H54 (cell line): ENCODE measurements around the gene EDA2R.

Experiments
- DNase-seq: peaks from one replicate; pipeline ENCODE4 v3.0.0; 2011; ENCODE audit warnings: low spot score, mixed read lengths; ENCODE audit not compliant: insufficient read length
- FAIRE-seq: peaks from 3 replicates; lab custom pipeline; 2011; peaks lifted over from hg19 to GRCh38; lab: Jason Lieb, UNC
- POLR2A ChIP-seq: IDR thresholded peaks from 2 replicates; pipeline ENCODE4 v1.6.1; 2011; ENCODE audit warnings: low read depth, mild to moderate bottlenecking, low read length

The EDA2R gene

GRCh38 chrX:66632473-66632872 is 6.4 kb downstream of the EDA2R start:
- no peak for TF ChIP-seq POLR2A
- FAIRE-seq (no peak), DNase-seq (no peak)

DNA sequence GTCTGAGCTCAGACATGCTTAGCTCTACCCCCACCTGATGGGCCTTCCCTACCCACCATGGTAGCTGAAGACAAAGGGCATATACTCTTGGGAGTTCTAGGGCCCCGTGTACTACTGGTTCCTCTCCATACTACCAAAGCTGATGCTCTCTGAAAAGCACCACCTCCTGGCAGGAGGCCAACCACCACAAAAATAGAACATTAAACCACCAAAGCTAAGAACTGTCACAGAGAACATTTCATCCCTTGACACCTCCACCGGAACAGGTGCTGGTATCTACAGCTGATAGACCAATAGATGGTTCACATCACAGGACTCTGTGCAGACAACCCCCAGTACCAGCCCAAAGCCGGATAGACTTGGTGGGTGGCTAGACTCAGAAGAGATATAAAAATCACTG is 13.4 kb downstream of the EDA2R start:
- DNase-seq, result no peak
- no peak for TF ChIP-seq POLR2A
- no peak for FAIRE-seq

DNA sequence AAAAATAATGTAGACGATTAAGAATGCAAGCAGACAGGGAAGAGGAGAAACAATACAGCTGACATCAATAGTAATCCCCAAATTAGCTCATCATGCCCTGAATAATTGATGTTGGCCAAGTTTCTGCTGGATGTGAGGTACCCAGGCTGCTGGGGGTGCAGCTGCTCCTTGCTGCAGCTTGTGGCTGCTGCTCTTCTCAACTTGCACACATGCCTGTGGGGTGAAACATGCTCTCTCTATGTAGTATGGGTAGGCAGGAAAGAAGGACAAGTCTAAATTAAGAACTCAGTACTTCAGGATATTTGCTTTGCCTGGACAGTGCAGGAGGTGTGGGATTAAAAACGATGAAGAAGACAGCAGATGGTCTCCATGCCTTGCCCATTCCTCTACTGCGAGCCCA is 16.7 kb downstream of the EDA2R start:
- no peak for FAIRE-seq
- no peak for TF ChIP-seq POLR2A
- DNase-seq, result no peak

DNA sequence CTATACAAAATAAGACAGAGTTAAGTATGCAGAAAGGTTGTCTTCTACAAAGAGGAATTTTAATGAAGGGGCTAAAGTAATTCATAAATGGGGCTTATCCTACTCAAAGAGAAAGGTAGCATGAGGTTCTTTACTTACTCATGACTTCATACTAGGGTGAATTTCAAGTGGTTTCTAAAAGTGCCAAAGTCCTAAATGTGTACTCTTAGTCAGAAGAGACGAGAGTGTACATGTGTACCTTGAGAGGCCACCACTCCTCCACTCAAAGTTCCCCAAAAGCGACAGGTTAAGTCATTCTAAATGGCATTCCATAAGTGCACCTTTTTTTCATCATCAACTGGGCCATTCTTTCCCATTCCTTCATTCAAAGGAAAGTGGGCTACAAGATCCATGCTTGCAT is 21.9 kb downstream of the EDA2R start:
- DNase-seq (no peak), FAIRE-seq (no peak)
- no peak for TF ChIP-seq POLR2A

DNA sequence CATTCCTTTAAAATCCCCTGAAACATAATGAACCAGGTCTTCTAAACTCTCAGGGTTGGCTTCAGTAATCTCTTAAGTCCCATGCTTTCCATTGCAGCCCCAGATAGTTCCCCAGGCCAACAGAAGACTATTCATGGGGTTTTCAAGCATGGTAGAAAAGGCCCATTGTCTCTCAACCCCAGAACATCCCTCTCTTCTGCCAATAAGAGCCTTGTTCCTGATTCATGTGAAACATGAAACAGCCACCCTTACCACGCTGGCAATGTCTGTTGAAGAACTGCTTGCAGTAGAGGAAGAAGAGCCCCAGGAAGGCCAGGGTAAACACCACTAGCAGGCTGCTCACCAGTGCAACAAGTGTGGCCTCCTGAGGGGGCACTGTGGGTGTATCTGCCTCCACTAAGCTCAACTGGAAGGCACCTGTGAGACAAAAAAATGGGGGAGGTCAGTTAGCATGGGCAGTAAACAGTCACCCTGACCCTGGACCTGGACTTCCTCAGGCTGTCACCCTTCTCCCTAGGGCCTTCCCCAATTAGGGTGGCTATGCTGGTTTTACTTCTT is 36.4 kb downstream of the EDA2R start:
- no peak for TF ChIP-seq POLR2A
- FAIRE-seq (no peak), DNase-seq (no peak)

- TF ChIP-seq POLR2A, result no peak
- FAIRE-seq, result no peak
- DNase-seq, result no peak
These were observed 37.4 kb downstream of the EDA2R start for GRCh38 chrX:66601522-66601921.

DNA sequence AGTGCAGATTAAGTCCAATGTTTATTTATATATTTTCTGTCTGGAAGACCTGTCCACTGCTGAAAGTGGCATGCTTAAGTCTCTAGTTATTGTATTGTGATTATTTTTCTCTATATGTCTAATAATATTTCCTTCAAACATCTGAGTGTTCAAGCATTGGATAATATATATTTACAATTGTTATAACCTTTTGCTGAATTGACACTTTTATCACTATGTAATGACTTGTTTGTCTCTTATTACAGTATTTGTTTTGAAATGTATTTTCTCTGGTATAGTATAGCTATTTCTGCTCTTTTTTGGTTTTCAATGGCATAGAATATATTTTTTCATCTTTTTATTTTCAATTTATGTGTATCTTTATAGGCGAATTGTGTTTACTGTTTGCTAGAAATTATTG is 59.7 kb downstream of the EDA2R start:
- TF ChIP-seq POLR2A, result no peak
- DNase-seq (no peak), FAIRE-seq (no peak)

- no peak for DNase-seq
- FAIRE-seq, result no peak
- TF ChIP-seq POLR2A, result no peak
These were observed 84.9 kb downstream of the EDA2R start for GRCh38 chrX:66553973-66554372.

DNA sequence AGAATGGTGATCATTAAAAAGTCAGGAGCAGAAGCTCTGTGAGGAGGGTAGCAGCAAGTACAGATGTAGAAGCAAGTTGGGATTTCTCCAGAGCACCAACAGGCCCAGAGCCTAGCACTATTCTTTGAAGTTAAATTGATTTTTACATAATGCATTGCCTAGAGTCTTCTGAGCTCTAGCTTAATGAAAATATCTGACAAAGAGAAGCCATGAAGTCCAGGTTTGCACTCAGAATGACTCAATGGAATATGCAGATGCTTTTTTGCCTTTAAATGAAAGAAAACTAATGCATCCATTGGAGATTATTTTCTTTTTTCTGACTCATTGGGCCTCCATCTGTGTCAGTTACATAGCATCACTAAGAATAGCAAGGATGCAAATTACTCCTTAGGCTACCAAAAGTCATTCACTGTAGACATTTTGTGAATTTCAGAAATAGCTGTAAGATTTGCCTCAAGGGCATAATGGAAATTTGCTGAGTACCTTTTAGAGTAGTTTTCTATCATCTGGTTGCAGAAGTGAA is 91.0 kb downstream of the EDA2R start:
- no peak for TF ChIP-seq POLR2A
- DNase-seq, result no peak
- no peak for FAIRE-seq
